Right cardiac atrium (tissue), 5 donors: ENCODE data around the gene OSGIN1. TPM values are rescaled to one million over a fixed set of nuclear protein-coding genes. Genes with fewer than 3 reads are reported as not detected.

Source experiments
- ATAC-seq, 2 donors: fragments of 200-7000 bp; cut with Tn5 transposase; one replicate each; pipeline versions ENCODE4 v1.8.0 to v1.9.1; 2020; ENCODE audit warnings: moderate library complexity in 2 of 2, mild to moderate bottlenecking in 1 of 2
- DNase-seq, 3 donors: peaks; one replicate each; pipeline ENCODE4 v3.0.0-alpha.2; 2020
- H3K27ac ChIP-seq: one replicate; pipeline ENCODE4 v1.5.1; 2013; ENCODE audit warnings: mild to moderate bottlenecking, low read length, control low read depth, moderate library complexity
- H3K27me3 ChIP-seq: one replicate; pipeline ENCODE4 v1.6.1; 2013; ENCODE audit not compliant: control insufficient read depth, insufficient read depth
- H3K4me1 ChIP-seq: one replicate; pipeline ENCODE4 v1.6.1; 2013; ENCODE audit warnings: low read length; ENCODE audit not compliant: control insufficient read depth, insufficient read depth
- H3K4me3 ChIP-seq: one replicate; pipeline ENCODE4 v1.5.1; 2013; ENCODE audit warnings: low read length, control low read depth
- H3K9me3 ChIP-seq: one replicate; pipeline ENCODE4 v1.6.1; 2013; ENCODE audit warnings: low read length; ENCODE audit not compliant: control insufficient read depth
- WGBS: extraction: QIAGEN DNeasy Blood & Tissue Kit; methylation state at CpG from one replicate; pipeline ENCODE4 v1.1.7; 2013; 5-methylcytosine and 5-hydroxymethylcytosine counted together
- intact Hi-C, 4 donors: fragments of 100-400 bp; cut with DNase I; formaldehyde crosslinking; loops; one replicate each; pipeline versions ENCODE4 v1.11.0 to v1.14.0; 2022 to 2023
- polyA plus RNA-seq: library from polyadenylated mRNA; stranded (reverse); fragments of 200-250 nt; gene quantifications from one replicate; pipeline ENCODE4 v1.2.3, GENCODE V29; 2013
- total RNA-seq, 4 donors: library from RNA; stranded (reverse); fragmentation: NEBNext Ultra II Directional; extraction: Animal tissue kit (Norgen Biotek cat#: 25700); gene quantifications; one replicate each; pipeline ENCODE4 v1.2.1, GENCODE V29; 2021
- donor health status: healthy with polysubstance abuse.
- donor health status: DM: no; HTN: yes; CAD: no.
- donor health status: DM: no; HTN: no; CAD: no.
- donor health status: DM: no; HTN: yes; CAD: no; lungs with severe emphysema.
- donor health status: DM: yes; HTN: yes; CAD: no.

Gene OSGIN1
- total and polyA plus RNA-seq, 5 donors: 2.4 to 6.8 (median 3.6) TPM

GRCh38 chr16:83977056-83977815 is 24.2 kb downstream of the OSGIN1 start:
- WGBS: 93% methylated on average over 6 of the region's 6 CpGs
- DNase-seq (peak in 2 of 3 donors; percentile 13 to 17), ATAC-seq (no peak)
- Histone ChIP-seq H3K4me3 (no peak overlapping the region), H3K27ac (no peak overlapping the region), H3K27me3 (no peaks in the 10 kb centered on the region), H3K9me3 (no peaks in the 10 kb centered on the region), H3K4me1 (no peaks in the 10 kb centered on the region)
- intact Hi-C loops: loop anchor here in 2 of 4 donors (10.0 kb wide), 2 partner anchors 198 to 498 kb away; no protein-coding TSS in a partner anchor

GRCh38 chr16:83978401-83978904 is 25.4 kb downstream of the OSGIN1 start:
- Histone ChIP-seq H3K27me3 (no peaks in the 10 kb centered on the region), H3K4me1 (no peaks in the 10 kb centered on the region), H3K9me3 (no peaks in the 10 kb centered on the region), H3K4me3 (no peak overlapping the region), H3K27ac (no peak overlapping the region)
- intact Hi-C loops: loop anchor here in 2 of 4 donors (10.0 kb wide), 2 partner anchors 196 to 496 kb away; no protein-coding TSS in a partner anchor
- WGBS: 77% methylated on average over 5 of the region's 5 CpGs
- DNase-seq: no peak
- no peak for ATAC-seq

GRCh38 chr16:83979441-83979840 is 26.4 kb downstream of the OSGIN1 start:
- H3K27ac ChIP-seq: no peak overlapping the region
- H3K4me1 ChIP-seq: no peaks in the 10 kb centered on the region
- H3K9me3 ChIP-seq: no peaks in the 10 kb centered on the region
- peak in 2 of 3 donors; percentile 9 to 33 for DNase-seq
- no peak overlapping the region for H3K4me3 ChIP-seq
- H3K27me3 ChIP-seq: no peaks in the 10 kb centered on the region
- no peak for ATAC-seq
- intact Hi-C loops: loop anchor here in 2 of 4 donors (10.0 kb wide), 2 partner anchors 195 to 495 kb away; no protein-coding TSS in a partner anchor
- 95% methylated on average over 7 of the region's 7 CpGs for WGBS

- no peaks in the 10 kb centered on the region for H3K4me1 ChIP-seq
- no peaks in the 10 kb centered on the region for H3K9me3 ChIP-seq
- ATAC-seq (no peak), DNase-seq (peak in 1 of 3 donors; percentile 20)
- intact Hi-C loops: no loop called here
- 96% methylated on average over 2 of the region's 2 CpGs for WGBS
- H3K4me3 ChIP-seq: no peak overlapping the region
- H3K27ac ChIP-seq: no peak overlapping the region
- no peaks in the 10 kb centered on the region for H3K27me3 ChIP-seq
Observed at GRCh38 chr16:83980794-83981193, 27.8 kb downstream of the OSGIN1 start.

- Histone ChIP-seq H3K9me3 (no peaks in the 10 kb centered on the region), H3K4me3 (no peak overlapping the region), H3K4me1 (no peaks in the 10 kb centered on the region), H3K27ac (no peak overlapping the region), H3K27me3 (no peaks in the 10 kb centered on the region)
- 93% methylated on average over 8 of the region's 8 CpGs for WGBS
- intact Hi-C loops: no loop called here
- peak in 1 of 3 donors; percentile 25 for DNase-seq
- ATAC-seq: no peak
Observed at GRCh38 chr16:83981799-83982198, 28.8 kb downstream of the OSGIN1 start.

GRCh38 chr16:83983491-83983890 is 30.5 kb downstream of the OSGIN1 start:
- Histone ChIP-seq H3K27me3 (no peaks in the 10 kb centered on the region), H3K4me3 (no peak overlapping the region), H3K9me3 (no peaks in the 10 kb centered on the region), H3K4me1 (no peaks in the 10 kb centered on the region), H3K27ac (no peak overlapping the region)
- DNase-seq (no peak), ATAC-seq (no peak)
- WGBS: 34% methylated on average over 4 of the region's 4 CpGs
- intact Hi-C loops: no loop called here

- Histone ChIP-seq H3K27ac (no peak overlapping the region), H3K4me1 (no peaks in the 10 kb centered on the region), H3K4me3 (no peak overlapping the region), H3K9me3 (no peaks in the 10 kb centered on the region), H3K27me3 (no peaks in the 10 kb centered on the region)
- DNase-seq (peak in 2 of 3 donors; percentile 7 to 10), ATAC-seq (no peak)
- WGBS: 79% methylated on average over 8 of the region's 8 CpGs
- intact Hi-C loops: no loop called here
Observed at GRCh38 chr16:83989300-83989699, 36.3 kb downstream of the OSGIN1 start.

GRCh38 chr16:83990492-83990891 is 37.5 kb downstream of the OSGIN1 start:
- Histone ChIP-seq H3K4me1 (no peaks in the 10 kb centered on the region), H3K27ac (no peak overlapping the region), H3K27me3 (no peaks in the 10 kb centered on the region), H3K9me3 (no peaks in the 10 kb centered on the region), H3K4me3 (no peak overlapping the region)
- peak in 2 of 3 donors; percentile 21 to 31 for DNase-seq
- intact Hi-C loops: no loop called here
- ATAC-seq: no peak
- WGBS: 90% methylated on average over 11 of the region's 11 CpGs

- Histone ChIP-seq H3K27me3 (no peaks in the 10 kb centered on the region), H3K4me3 (no peak overlapping the region), H3K27ac (no peak overlapping the region), H3K4me1 (no peaks in the 10 kb centered on the region), H3K9me3 (no peaks in the 10 kb centered on the region)
- peak; percentile 29 to 66 (median 33) for DNase-seq
- intact Hi-C loops: no loop called here
- 42% methylated on average over 6 of the region's 6 CpGs for WGBS
- ATAC-seq: peak in 1 of 2 donors; percentile 33
Observed at GRCh38 chr16:83992624-83993023, 39.6 kb downstream of the OSGIN1 start.

GRCh38 chr16:83994087-83994486 is 41.0 kb downstream of the OSGIN1 start:
- no peaks in the 10 kb centered on the region for H3K27me3 ChIP-seq
- H3K9me3 ChIP-seq: no peaks in the 10 kb centered on the region
- H3K27ac ChIP-seq: no peak overlapping the region
- peak in 1 of 2 donors; percentile 12 for ATAC-seq
- H3K4me1 ChIP-seq: no peaks in the 10 kb centered on the region
- 82% methylated on average over 8 of the region's 8 CpGs for WGBS
- DNase-seq: peak in 1 of 3 donors; percentile 44
- H3K4me3 ChIP-seq: no peak overlapping the region
- intact Hi-C loops: no loop called here

GRCh38 chr16:83994703-83995102 is 41.7 kb downstream of the OSGIN1 start:
- intact Hi-C loops: no loop called here
- WGBS: 79% methylated on average over 13 of the region's 13 CpGs
- no peaks in the 10 kb centered on the region for H3K27me3 ChIP-seq

More at GRCh38 chr16:83994703-83995102, 41.7 kb downstream of the OSGIN1 start:
- no peak overlapping the region for H3K27ac ChIP-seq
- ATAC-seq: no peak
- no peak overlapping the region for H3K4me3 ChIP-seq
- DNase-seq: peak in 1 of 3 donors; percentile 30
- no peaks in the 10 kb centered on the region for H3K4me1 ChIP-seq
- no peaks in the 10 kb centered on the region for H3K9me3 ChIP-seq
